LoVo (cell line): ENCODE measurements around the gene KRTAP4-9.
"Not testable (repeated sequence)": the region's sequence is repeated elsewhere in the genome, so short reads cannot be mapped to it uniquely, and the experiment has no call there.

Source experiments
- DNase-seq: peaks from one replicate; pipeline ENCODE4 v3.0.0-alpha.2; 2016; ENCODE audit warnings: low spot score

Gene KRTAP4-9

GRCh38 chr17:41131979-41132378, 26.8 kb downstream of the KRTAP4-9 start:
- DNase-seq, result peak; percentile 48

GRCh38 chr17:41133880-41134735, 28.9 kb downstream of the KRTAP4-9 start:
- DNase-seq, result no peak

- not testable (repeated sequence) for DNase-seq
Measured at GRCh38 chr17:41139865-41140264, 34.7 kb downstream of the KRTAP4-9 start.

- DNase-seq, result no peak
Measured at GRCh38 chr17:41140360-41141131, 35.4 kb downstream of the KRTAP4-9 start, which contains the start of gene KRTAP4-6. Gene KRTAP4-6 (minus strand): TSS chr17:41140544. CDS start chr17:41140487, 57 bp downstream.

GRCh38 chr17:41141361-41141760, 36.2 kb downstream of the KRTAP4-9 start:
- DNase-seq, result no peak

GRCh38 chr17:41144846-41145245, 39.7 kb downstream of the KRTAP4-9 start:
- no peak for DNase-seq

- DNase-seq, result no peak
Measured at GRCh38 chr17:41145261-41145660, 40.1 kb downstream of the KRTAP4-9 start.

- no peak for DNase-seq
Measured at GRCh38 chr17:41147531-41148204, 42.5 kb downstream of the KRTAP4-9 start.

GRCh38 chr17:41148971-41149651, 43.9 kb downstream of the KRTAP4-9 start:
- DNase-seq, result not testable (repeated sequence)

GRCh38 chr17:41149652-41149985, 44.4 kb downstream of the KRTAP4-9 start, which contains the start of gene KRTAP4-5:
Gene KRTAP4-5 (minus strand): TSS chr17:41149825. CDS start chr17:41149767, 58 bp downstream.
- no peak for DNase-seq

- no peak for DNase-seq
Measured at GRCh38 chr17:41150026-41150425, 44.8 kb downstream of the KRTAP4-9 start.

GRCh38 chr17:41151525-41151924, 46.3 kb downstream of the KRTAP4-9 start:
- no peak for DNase-seq

- DNase-seq, result no peak
Measured at GRCh38 chr17:41153856-41154255, 48.7 kb downstream of the KRTAP4-9 start.
